Glomerular visceral epithelial cell (primary cell): ENCODE results near the gene CDC42.

Experiments used
- DNase-seq: peaks from one replicate; pipeline ENCODE4 v3.0.0-alpha.2; 2016; ENCODE audit errors: extremely low spot score

Gene CDC42

DNA sequence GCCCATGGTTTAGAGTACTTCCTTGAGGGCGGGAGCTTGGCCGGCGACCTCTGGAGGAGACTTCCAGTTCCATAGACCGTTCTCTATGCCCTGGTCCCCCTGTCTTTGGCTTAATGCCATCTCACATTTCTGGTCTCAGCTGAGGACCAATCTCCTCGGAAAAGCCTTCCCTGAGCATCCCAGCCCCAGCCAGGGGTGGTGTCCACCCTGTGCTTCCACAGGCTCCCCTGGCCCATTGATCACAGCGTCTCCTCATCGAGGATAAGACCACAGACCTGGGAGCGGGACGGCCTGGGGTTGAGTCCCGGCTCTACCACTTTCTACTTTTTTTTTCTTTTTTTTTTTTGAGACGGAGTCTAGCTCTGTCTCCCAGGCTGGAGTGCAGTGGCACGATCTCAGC is 75.9 kb downstream of the CDC42 start:
- no peak for DNase-seq

DNA sequence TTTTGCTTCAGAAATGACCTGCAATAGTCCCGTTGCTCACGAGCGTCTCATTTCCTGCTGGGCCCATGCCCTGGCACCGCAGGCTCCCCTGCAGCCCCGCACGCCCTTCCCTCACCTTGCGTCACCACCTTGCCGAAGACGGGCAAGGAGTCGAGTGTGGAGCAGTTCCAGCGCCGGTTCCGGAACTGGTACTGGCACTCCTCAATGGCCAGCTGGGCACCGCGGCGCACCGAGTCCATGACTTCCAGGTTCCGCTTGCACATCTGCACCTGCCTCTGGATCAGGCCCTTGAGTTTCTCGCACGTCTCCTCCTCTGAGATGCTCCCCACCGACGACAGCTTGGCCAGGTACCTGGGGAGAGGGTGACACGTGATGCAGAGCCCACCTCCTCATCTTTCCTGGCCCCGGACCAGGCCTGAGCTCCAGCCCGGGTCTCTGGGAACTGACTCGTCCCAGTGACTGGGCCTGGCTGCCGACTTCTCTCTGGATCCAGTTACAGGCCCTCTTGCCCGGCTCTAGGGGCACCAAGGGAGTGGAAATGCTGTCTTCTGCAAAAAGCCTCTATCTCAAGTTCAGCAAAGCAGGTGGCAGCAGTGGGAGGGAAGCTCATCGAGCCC is 77.1 kb downstream of the CDC42 start:
- DNase-seq: no peak

DNA sequence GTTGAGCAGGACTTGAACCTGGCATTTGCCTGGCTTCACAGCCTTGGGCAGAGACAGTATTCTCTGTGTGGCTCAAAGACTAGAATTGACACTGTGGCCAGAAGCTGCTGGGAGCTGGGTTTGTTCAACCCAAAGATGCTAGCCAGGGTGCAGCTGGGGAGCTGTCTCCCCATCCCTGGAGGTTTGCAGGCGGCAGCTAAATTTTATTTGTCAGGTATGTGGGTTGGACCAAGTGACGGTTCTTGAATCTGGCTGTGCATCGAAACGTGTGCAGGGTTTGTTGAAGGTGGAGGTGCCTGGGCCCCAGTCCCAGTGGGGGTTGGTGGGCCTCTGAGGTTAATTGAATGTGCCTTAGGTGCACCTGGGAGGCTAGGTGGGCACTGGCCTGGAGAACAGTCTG is 78.6 kb downstream of the CDC42 start:
- no peak for DNase-seq

DNA sequence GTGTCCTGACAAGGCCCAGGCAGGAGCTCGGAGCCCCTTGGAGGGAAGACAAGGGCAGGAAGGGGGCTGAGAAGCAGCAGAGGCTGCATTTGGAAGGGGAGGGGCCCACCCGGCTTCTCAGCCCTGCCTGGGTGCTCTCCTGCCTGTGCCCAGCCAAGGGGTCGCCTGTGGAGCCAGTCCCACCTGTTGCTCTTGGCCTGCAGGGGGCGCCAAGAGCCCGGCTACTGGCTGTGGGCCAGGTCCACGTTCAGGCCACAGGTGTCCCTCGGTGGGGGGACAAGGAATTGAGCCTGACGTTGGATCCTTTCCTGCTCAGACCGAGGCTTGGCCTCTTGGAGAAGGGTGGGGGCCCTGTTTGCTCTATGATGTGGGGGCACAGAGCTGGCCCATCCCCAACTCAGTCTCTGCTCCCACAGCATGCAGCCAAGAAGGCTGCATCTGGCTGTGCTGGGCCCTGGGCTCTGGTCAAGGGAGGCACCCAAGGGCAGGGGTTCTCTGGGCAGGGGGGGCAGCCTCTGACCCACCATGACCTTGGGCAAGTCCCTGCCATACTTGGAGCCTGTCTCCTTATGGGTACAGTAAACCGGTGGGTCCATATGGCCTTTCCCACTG is 79.5 kb downstream of the CDC42 start:
- DNase-seq: peak; percentile 45

DNA sequence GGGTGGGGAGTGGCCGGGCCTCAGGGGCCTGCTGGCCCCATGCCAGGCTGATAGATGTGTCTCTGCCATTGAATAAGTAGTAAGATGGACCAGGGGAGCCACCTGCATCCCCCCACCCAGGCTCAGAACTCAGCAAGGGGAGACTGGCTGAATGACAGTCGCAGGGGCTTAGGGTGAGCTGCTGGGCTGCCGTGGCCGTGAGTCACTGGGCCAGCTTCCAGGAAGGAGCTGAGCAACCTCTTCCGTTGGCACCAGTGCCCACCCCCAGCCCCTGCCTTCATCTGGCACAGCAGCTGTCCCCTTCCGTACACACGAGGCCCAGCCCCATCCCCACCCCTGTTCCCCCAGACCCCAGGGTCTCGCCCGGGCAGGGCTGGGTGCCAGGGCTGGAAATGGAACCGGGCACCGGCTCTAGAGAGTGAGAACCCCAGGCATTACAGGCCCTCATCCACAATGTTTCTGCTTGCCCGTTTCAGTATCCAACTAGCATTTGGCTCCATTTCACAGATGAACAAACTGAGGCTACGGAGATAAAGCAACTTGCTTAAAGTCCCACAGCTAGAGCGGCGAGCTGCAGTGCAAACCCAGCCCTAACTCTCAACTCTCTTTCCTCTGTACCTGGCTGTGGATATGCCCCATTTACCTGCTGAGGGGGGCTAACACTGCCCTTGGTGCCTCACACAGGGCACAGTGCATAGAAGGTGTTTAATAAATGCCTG is 80.2 kb downstream of the CDC42 start:
- DNase-seq: peak; percentile 75

DNA sequence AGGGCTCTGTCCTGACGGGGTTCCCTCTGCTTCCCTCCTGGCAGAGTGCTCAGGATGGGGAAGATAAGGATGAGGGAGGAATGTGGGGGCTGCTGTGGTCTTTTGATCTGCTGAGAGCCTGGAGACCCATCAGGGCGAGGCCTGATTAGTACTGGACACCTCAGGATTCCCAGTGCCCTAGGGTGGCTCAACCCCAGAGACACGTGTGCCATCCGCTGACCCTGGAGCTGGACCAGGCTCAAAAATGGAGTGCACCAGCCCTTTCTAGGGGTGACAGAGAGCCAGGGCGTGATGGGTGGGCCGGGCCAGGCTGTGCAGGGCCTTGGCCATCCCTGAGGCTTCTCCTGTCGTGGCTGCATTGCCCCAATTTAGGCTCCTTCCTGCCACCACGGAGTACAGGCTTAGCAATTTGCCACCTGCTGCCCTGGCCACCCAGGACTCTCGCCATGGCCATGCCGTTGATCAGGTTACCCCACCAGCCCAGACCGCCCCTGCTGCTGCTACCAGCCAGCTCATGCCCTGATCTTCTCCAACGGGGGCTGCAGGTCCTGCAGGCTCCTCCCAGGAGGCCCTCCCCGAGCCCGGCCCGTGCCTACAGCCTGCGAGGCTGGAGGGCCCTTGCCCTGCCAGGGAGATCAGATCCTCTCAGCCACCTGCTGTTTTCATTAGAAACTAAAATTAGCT is 80.9 kb downstream of the CDC42 start:
- no peak for DNase-seq

DNA sequence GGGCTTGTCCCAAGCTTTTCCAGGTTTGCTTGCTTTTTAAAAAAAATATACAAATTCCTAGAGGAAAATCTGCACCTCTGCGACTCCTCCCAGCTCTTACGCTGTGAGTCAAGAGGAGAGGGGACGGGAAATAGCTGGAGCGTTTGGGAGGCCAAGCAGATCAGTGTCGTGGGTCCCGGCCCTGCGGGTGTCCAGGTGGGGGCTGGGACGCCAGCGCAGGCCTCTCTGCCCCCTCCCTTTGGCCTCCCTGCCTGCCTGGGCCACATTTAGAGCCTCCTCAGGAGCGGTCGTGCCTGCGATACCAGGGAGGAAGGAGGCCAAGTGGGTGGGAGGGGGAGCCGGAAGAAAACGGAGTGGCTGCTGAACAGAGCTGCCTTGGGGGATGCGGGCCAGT is 81.4 kb downstream of the CDC42 start:
- no peak for DNase-seq

DNA sequence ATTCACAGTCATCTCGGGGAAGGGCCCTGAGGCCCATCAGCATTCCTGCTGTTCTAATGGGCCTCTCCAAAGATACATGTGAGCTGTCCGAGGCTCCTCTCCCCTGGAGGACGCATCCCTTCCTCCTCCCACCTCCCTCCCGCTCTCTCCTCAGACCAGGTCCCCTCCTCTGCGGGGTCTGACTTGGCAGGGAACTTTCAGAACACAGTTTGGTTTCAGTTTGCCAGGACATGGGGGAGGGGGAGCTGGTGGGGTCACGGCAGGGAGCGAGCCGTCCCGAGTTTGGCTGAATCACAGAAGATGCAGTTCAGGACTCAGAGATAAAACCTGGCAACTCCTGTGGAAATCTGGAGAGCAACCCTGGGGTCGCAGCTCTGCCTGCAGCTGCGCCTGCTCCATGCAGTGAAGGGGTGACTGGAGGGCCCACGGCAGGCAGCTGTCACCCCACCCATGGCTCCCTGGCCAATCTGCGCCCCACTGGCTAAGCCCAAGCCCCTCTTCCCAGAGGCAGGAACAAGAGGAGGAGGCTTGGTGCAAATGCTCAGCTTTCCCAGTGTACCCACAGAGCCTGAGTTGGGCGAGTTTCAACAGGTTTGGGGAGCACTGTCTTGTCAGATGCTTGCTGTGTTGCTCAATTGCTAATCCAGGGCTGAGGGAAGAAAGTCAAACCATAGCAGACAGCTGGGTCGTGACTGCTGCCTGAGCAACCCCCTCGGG is 84.7 kb downstream of the CDC42 start:
- DNase-seq: no peak

DNA sequence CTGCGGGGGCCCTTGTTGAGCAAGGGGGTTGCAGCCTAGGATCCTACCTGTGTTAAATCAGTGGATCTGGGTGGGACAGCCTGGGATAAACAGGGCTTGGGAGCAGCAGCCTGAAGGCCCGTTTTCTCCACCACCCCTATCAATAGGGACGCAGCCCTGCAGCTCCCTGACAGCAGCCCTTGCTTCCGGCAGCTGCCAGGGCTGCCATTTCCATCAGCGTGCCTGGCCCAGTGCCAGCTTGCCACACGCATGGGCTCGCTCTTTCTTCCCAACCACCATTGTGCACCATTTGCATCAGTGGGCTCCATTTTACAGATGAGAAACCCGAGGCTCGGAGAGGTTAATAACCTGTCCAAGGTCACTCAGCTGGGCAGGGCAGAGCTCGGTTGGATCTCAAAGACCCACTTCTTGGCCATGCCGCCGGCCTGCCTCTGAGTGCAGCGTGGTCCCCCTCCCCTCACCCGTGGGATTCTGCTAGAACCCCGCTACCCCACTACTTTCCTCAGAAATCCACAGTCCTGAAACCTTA is 86.6 kb downstream of the CDC42 start:
- DNase-seq: no peak

DNA sequence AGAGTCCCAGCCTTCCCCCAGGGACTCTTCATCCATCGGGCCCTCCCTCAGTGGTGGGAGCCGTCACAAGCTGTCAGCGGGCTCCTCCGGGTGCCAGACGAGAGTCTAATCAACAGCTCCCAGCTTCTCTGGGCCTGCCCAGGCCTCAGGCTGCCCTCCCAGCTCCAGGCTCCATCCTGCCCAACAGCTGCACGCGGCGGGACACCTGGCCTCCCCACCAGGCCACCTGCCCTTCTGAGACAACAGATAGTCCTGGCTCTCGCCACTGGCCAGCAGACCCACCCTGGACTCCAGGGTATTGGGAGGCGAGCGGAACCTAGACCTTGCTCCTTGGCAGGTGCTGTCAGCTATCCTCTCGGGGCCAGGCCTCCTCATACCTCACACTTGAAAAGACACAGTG is 87.3 kb downstream of the CDC42 start:
- no peak for DNase-seq
